Ascending aorta (tissue), 2 donors: ENCODE data around the gene CRTC2. TPM values are rescaled to one million over a fixed set of nuclear protein-coding genes. Genes with fewer than 3 reads are reported as not detected.
A peak's percentile ranks its signal among the peaks of the same experiment; 100 is the strongest.

Experiments
- DNase-seq, 2 donors: peaks; one replicate each; pipeline ENCODE4 v3.0.0-alpha.2; 2019; ENCODE audit warnings: low spot score in 2 of 2
- H3K27ac ChIP-seq, 2 donors: fragments of 200-600 bp; sonication (generic); one replicate each; pipeline ENCODE4 v1.5.1; 2016 to 2017; ENCODE audit warnings: mild to moderate bottlenecking in 1 of 2
- H3K27me3 ChIP-seq: fragments of 200-600 bp; sonication (generic); one replicate; pipeline ENCODE4 v1.5.1; 2017
- H3K36me3 ChIP-seq, 2 donors: fragments of 200-600 bp; sonication (generic); one replicate each; pipeline ENCODE4 v1.5.1; 2016
- H3K4me1 ChIP-seq, 2 donors: fragments of 200-600 bp; sonication (generic); one replicate each; pipeline ENCODE4 v1.5.1; 2016 to 2017; ENCODE audit warnings: mild to moderate bottlenecking in 1 of 2
- H3K4me3 ChIP-seq, 2 donors: fragments of 200-600 bp; sonication (generic); one replicate each; pipeline ENCODE4 v1.5.1; 2016 to 2017; ENCODE audit warnings: mild to moderate bottlenecking in 1 of 2
- H3K9me3 ChIP-seq, 2 donors: fragments of 200-600 bp; sonication (generic); one replicate each; pipeline ENCODE4 v1.5.1; 2016
- CTCF ChIP-seq, 3 experiments: fragments of 200-600 bp in 2 of 3; fragments of 450-650 bp in 1 of 3; sonication (generic) in 2 of 3; IDR thresholded peaks; one replicate each; pipeline ENCODE4 v1.5.1; 2016 to 2019; ENCODE audit warnings: antibody characterized with exemption in 3 of 3, mild to moderate bottlenecking in 1 of 3, moderate library complexity in 1 of 3
- intact Hi-C: fragments of 100-400 bp; cut with DNase I; formaldehyde crosslinking; loops from one replicate; pipeline ENCODE4 v1.15.1; 2023
- total RNA-seq: library from RNA; depleted of rRNA; stranded (reverse); fragments of >200 nt; gene quantifications from one replicate; pipeline ENCODE4 v1.1.0, GENCODE V29; 2016

The CRTC2 gene
- total RNA-seq, 1 donor from 2014 or later: 10.1 TPM

- no peak for TF ChIP-seq CTCF (IDR thresholded peaks at IDR 0.05)
- Histone ChIP-seq H3K4me3 (peak overlapping the region; percentile 64 to 73), H3K9me3 (no peaks in the 10 kb centered on the region), H3K27ac (peak overlapping the region; percentile 86 to 88), H3K4me1 (peaks cover 7 to 25% of the 10 kb centered on the region in 2 donors), H3K27me3 (no peaks in the 10 kb centered on the region), H3K36me3 (peaks cover 31 to 44% of the 10 kb centered on the region in 2 donors)
- DNase-seq: no peak
- intact Hi-C loops: loop anchor here (2.0 kb wide), 2 partner anchors 191 to 281 kb away; partner anchors contain the start of gene HAX1
Observed at GRCh38 chr1:153991806-153992205, 33.4 kb upstream of the CRTC2 start.

- no peaks in the 10 kb centered on the region for H3K27me3 ChIP-seq
- peaks cover 29 to 41% of the 10 kb centered on the region in 2 donors for H3K36me3 ChIP-seq
- H3K4me3 ChIP-seq: peak overlapping the region; percentile 64 to 73
- intact Hi-C loops: loop anchor here (2.0 kb wide), 2 partner anchors 192 to 282 kb away; partner anchors contain the start of gene HAX1
- H3K4me1 ChIP-seq: peaks cover 7 to 28% of the 10 kb centered on the region in 2 donors
- H3K27ac ChIP-seq: peak overlapping the region; percentile 86 to 88
- no peak for DNase-seq
- H3K9me3 ChIP-seq: no peaks in the 10 kb centered on the region
- TF ChIP-seq CTCF (IDR thresholded peaks at IDR 0.05): no peak
Observed at GRCh38 chr1:153991151-153991630, 32.8 kb upstream of the CRTC2 start.

GRCh38 chr1:153990468-153991150, 32.2 kb upstream of the CRTC2 start, which contains the start of gene RPS27:
Gene RPS27 (plus strand): TSS chr1:153990762. CDS start chr1:153990797, 35 bp downstream.
- peak in 1 of 3 experiments; percentile 13 for TF ChIP-seq CTCF (IDR thresholded peaks at IDR 0.05)
- DNase-seq: peak; percentile 83 to 97
- intact Hi-C loops: loop anchor here (1.0 to 2.0 kb wide), 3 partner anchors 192 to 282 kb away; partner anchors contain the start of genes HAX1 and UBAP2L
- no peaks in the 10 kb centered on the region for H3K27me3 ChIP-seq
- H3K36me3 ChIP-seq: peaks cover 23 to 35% of the 10 kb centered on the region in 2 donors
- H3K4me3 ChIP-seq: peak within 1 kb of the TSS; percentile 64 to 73
- H3K4me1 ChIP-seq: peaks cover 7 to 28% of the 10 kb centered on the region in 2 donors
- no peaks in the 10 kb centered on the region for H3K9me3 ChIP-seq
- H3K27ac ChIP-seq: peak within 1 kb of the TSS; percentile 86 to 88

GRCh38 chr1:153987621-153988020, 29.2 kb upstream of the CRTC2 start:
- Histone ChIP-seq H3K4me3 (no peak overlapping the region), H3K27me3 (no peaks in the 10 kb centered on the region), H3K4me1 (peaks cover 2 to 31% of the 10 kb centered on the region in 2 donors), H3K36me3 (peaks cover 6 to 9% of the 10 kb centered on the region in 2 donors), H3K9me3 (no peaks in the 10 kb centered on the region), H3K27ac (peak overlapping the region in 1 of 2 donors; percentile 90)
- intact Hi-C loops: loop anchor here (2.0 to 5.0 kb wide), 6 partner anchors 65 to 1150 kb away; partner anchors contain the start of genes GATAD2B, NPR1 and SLC50A1
- no peak for DNase-seq
- no peak for TF ChIP-seq CTCF (IDR thresholded peaks at IDR 0.05)

GRCh38 chr1:153985941-153986761, 27.7 kb upstream of the CRTC2 start, which contains the start of gene RAB13:
Gene RAB13 (minus strand): TSS chr1:153986339. CDS start chr1:153986236, 103 bp downstream.
- TF ChIP-seq CTCF (IDR thresholded peaks at IDR 0.05): no peak
- Histone ChIP-seq H3K4me3 (peak within 1 kb of the TSS; percentile 71 to 72), H3K27ac (peak within 1 kb of the TSS; percentile 88 to 90), H3K9me3 (no peaks in the 10 kb centered on the region), H3K4me1 (peaks cover 0 to 21% of the 10 kb centered on the region in 2 donors), H3K27me3 (no peaks in the 10 kb centered on the region), H3K36me3 (peaks cover 4 to 11% of the 10 kb centered on the region in 2 donors)
- DNase-seq: peak; percentile 58 to 93
- intact Hi-C loops: loop anchor here (1.0 to 5.0 kb wide), 10 partner anchors 19 to 1151 kb away; partner anchors contain the start of genes CREB3L4, CRTC2, DENND4B and GATAD2B
